ENCODE measurements around the gene TMCC2.
A peak's percentile ranks its signal among the peaks of the same experiment; 100 is the strongest.
"Not testable (repeated sequence)": the region's sequence is repeated elsewhere in the genome, so short reads cannot be mapped to it uniquely, and the experiment has no call there.

Gene TMCC2, protein sequence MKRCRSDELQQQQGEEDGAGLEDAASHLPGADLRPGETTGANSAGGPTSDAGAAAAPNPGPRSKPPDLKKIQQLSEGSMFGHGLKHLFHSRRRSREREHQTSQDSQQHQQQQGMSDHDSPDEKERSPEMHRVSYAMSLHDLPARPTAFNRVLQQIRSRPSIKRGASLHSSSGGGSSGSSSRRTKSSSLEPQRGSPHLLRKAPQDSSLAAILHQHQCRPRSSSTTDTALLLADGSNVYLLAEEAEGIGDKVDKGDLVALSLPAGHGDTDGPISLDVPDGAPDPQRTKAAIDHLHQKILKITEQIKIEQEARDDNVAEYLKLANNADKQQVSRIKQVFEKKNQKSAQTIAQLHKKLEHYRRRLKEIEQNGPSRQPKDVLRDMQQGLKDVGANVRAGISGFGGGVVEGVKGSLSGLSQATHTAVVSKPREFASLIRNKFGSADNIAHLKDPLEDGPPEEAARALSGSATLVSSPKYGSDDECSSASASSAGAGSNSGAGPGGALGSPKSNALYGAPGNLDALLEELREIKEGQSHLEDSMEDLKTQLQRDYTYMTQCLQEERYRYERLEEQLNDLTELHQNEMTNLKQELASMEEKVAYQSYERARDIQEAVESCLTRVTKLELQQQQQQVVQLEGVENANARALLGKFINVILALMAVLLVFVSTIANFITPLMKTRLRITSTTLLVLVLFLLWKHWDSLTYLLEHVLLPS

DNA sequence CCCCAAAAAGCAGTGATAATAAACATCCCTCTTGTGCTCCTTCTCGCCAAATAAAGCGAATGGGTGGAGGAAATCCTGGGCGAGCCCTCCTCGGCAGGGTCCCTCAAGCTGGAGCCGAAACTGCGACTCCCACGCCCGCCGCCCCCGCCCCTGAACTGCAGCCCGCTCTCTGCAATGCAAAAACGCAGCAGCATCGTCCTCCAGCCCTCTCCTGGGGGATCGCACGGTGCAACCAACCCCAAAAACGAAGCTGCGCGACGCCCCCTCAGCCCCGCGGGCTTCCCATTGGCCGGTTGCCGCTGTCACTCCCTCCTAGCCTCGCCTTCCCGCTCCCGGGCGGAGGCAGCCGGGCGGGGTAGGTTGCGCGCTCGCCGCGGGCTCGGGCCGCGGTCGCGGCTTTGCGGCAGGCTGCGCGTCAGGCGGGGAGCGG is at the start of gene TMCC2:
TSS of gene TMCC2 (plus strand) at position 363 of the 430 bp plus-strand sequence. CDS start 619 bp downstream, outside the sequence.
- peak; percentile 57 to 70 for DNase-seq (ENCODE audit: low read depth in 2 of 2)

DNA sequence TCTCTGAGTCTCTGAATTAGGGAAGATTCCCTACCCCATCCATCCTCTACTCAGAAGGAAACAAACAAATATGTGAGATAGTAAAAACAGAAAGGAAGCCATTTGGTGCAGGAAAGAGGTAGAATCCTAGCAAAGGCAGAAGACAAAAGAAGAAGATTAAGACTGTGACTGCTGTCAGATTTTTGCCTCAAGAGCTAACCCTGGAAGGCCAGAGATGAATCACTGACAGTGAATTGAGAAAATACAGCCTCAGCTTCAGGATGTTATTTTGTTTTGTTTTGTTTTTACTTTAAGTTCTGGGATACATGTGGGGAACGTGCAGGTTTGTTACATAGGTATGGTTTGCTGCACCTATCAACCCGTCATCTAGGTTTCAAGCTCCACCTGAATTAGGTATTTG is 47.9 kb upstream of the TMCC2 start:
- no peak for DNase-seq (ENCODE audit: low read depth in 2 of 2)

DNA sequence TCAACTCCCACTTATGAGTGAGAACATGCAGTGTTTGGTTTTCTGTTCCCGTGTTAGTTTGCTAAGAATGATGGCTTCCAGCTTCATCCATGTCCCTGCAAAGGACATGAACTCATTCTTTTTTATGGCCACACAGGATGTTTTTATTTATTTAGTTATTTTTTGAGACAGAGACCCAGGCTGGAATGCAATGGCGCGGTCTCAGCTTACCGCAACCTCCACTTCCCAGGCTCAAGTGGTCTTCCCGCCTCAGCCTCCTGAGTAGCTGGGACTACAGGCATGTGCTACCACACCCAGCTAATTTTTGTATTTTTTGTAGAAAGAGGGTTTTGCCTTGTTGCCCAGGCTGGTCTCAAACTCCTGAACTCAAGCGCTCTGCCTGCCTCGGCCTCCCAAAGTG is 47.4 kb upstream of the TMCC2 start:
- not testable (repeated sequence) for DNase-seq (ENCODE audit: low read depth in 2 of 2)

DNA sequence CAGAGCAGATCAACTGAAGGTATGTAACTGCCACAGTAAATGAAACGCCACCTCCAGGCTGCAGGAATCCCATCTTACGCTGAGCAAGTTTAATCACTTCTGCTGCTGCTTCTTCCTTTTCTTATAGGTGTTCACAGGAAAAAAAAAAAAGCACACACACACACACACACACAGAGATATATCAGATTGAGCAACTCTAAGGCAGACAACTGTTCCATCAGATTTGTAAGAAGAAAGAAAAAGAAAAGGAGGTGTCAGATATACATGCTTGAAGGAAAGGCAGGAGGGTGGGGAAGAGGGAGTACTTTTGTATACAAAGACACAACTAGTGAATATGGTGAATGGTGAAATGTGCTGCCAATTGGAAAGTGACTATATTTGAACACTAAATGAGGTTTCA is 44.8 kb upstream of the TMCC2 start:
- DNase-seq (ENCODE audit: low read depth in 2 of 2) = no peak

DNA sequence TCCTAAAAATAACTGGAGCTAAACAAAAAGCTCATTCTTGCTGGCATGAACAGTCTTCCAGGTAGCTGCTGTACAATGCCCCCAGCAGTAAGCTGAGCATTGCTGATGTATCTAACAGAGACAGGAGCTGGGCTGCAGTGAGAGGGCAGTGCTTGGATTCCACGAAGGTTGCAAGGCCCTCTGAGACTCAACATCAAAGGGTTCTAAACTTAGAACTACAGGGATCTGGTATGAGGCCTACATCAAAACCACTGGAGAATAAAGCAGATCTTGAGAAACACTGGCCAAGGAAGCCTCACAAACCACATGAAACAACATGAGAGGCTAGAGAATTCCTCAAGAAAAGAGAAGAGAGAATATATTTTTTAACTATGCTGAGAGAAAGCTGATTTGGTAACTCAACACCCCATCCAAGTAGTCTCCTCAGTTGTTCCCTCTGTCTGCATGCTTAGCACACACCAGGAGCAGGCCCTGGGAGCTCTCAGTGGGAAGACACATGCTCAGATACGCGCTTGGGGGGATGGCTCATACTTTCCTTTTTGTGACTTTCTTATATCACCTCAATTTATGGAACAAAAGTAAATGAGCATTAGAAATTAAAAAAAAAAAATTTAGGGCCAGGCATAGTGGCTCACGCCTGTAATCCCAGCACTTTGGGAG is 43.9 kb upstream of the TMCC2 start:
- DNase-seq (ENCODE audit: low read depth in 2 of 2) = no peak

DNA sequence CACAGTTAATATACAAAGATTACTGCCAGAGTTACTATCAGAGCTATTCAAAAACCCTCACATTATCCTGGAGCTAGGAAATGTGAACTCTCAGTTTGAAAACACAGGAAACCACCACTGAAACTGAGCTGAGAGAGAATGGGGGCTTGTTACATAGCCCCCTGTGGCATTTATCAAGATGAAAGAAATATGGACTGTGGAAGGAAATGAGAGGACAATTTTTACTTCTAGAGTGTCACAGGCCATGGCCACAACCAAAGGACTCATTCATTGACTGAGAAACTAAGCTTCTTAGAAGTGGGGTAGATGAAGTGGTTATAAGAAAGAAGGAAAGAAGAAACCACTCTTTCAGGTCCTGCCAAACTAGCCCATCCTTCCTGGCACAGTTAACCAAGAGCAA is 41.6 kb upstream of the TMCC2 start:
- no peak for DNase-seq (ENCODE audit: low read depth in 2 of 2)

DNA sequence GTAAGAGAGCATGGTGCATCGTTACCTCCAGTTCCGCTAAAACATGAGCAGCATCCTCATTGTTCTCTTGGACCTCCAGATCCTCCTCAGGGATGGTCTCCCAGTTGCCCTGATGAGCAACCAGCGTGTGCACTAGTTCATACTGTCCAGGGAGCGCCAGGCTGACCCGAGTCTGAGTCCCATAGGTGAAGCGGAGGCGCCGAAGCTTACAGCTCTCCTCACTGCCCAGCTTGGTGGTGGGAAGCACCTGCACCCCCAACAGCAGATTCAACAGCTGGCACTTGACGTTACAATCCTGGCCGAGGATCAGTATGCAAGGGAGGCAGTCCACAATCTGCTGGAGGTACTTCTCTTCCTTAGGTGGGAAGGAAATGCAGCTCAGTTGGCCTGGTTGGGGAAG is 40.3 kb upstream of the TMCC2 start:
- no peak for DNase-seq (ENCODE audit: low read depth in 2 of 2)

DNA sequence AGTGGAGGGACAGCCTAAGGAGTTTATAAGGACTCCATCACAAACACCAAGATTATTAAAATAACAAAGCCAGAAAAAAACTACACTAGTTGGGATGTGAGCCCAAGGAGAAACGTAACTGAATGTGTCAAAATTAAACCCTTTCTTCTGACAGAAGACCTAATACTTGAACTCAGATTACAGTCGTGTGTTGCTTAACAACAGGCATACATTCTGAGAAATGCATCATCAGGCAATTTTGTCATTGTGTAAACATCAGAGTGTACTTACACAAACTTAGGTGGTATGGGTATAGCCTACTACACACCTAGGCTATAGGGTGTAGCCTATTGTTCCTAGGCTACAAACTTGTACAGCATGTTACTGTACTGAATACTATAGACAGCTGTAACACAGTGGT is 39.6 kb upstream of the TMCC2 start:
- no peak for DNase-seq (ENCODE audit: low read depth in 2 of 2)

DNA sequence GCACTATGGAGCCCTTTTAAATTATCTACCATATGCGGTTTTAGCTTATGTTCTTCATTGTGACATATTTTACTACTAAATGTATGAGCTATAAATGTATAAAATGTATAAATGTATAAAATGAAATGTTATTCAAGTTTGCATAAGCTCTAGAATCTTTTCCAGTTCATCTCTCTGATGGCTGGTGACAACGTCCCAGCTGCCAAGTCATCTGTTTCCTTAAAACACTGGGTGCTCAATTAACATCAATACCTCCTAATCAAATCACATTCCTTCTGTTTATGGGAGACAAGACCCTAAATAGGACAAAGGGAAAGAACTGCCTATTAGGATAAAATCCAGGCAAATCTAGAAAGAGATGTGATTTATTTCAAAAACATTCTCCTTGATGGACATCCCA is 39.1 kb upstream of the TMCC2 start:
- no peak for DNase-seq (ENCODE audit: low read depth in 2 of 2)

DNA sequence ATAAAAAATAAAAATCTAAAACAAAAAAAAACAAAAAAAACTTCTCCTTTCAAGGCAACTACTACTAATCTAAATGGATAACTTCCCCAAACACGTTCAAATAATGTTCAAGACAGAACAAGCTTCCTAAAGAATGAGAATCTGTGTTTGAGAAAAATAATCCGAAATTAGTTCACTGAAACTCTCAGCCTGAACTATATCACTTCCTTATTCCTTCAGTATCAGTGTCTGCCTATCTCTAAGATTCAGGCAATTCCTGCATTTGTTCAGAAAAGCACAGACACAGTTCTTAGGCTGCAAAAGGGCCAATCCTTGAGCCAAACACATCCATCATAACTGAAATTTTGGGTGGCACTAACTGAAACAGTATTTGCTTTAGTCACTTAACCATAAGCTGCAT is 38.6 kb upstream of the TMCC2 start:
- no peak for DNase-seq (ENCODE audit: low read depth in 2 of 2)

DNA sequence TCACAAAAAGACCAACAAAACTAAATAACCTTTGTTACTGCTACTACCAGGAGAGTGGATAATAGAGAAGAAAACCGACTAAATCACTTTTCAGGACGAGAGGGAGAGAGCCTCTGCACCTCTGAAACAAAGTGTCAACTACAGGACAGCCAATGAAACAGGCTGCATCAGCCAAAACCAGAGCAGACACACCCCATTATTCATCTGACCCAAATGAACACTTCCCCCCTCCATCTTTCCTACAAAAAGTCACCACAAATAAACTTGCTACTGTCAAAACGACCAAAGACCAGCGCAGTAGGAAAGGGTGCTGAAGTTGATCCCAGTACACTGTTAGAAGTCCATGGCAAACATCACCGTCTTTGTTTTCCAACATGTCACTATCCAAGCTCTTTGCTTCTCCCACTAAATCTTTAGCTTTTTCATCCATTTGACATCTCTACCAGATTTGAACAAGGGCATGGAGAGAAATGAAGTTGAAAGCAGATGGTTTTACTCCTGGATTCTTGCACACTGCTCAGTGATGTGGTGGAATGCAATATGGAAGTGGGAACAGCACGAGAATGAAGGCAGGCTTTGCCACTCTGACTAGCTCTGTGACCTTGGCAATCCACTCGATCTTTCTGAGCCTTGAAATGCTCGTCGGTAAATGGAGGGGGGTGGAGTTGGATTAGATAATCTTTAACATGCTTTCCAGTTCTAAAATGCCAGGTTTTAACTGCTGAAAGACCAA is 36.7 kb upstream of the TMCC2 start:
- no peak for DNase-seq (ENCODE audit: low read depth in 2 of 2)

DNA sequence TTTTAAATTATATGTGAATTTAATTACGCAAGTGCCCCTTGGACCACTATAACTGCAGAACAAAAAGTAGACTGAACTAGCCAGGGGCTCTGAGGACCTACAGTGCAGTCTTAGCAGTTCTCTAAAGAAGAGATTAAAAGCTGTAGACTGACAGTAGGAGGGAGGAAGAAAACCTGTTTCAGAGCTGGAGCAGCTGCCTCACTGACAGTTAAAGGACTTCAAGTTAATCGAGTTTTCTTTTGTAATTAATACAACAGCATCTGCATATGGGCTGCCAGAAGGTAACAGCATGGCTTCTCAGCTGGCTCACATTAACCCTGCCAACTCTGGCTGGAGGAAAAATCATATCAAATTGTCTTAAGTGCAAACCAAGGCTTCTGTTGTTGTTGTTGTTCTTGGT is 36.1 kb upstream of the TMCC2 start:
- no peak for DNase-seq (ENCODE audit: low read depth in 2 of 2)

DNA sequence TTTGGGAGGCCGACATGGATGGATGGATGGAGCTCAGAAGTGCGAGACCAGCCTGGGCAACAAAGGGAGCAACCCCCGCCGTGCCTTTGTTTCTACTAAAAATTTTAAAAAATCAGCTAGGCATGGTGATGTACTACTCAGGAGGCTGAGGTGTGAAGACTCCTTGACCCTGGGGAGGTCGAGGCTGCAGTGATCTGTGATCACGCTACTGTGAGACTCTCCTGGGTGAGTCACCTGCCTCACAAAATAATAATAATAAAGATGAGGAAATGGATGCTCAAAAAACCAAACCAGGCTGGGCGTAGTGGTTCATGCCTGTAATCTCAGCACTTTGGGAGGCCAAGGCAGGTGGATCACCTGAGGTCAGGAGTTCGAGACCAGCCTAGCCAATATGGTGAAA is 35.5 kb upstream of the TMCC2 start:
- DNase-seq (ENCODE audit: low read depth in 2 of 2) = no peak

DNA sequence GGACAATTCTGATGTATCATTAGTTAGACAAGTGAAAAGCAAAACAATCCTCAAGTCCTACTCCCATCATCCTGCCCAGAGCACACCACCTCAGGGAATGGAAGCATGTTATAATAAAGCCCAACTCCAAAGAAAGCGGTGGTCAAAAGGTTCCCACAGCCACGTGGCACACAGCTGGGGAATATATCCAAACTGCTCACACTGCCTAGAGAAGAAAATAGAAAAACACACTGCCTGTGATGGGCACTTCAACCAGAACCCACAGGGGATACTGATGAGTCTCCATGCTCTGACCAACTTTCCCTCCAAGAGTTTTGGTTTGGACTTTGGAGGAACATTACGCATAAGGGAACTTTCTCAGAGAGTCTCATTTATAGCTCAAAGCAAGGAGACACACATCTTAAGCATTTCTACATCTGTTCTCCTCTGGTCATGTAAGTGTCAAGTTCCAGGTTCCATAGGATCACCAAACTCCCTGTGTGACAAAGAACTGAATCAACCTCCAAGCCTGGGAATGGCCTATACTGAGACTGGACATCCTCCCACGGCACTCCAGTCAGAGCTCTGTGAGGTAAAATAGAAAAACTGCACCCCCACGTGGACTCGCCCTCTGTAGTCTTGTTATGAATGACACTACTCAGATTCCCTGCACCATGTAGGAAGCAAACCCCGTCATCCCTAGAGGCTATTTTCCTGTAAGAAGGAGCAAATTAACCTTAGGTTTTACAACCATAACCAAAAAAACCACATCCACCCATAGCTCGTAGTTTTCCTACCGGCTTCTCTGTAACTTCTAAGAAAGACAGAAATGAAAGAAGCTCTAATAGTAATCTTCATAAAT is 28.4 kb upstream of the TMCC2 start:
- DNase-seq (ENCODE audit: low read depth in 2 of 2) = no peak

DNA sequence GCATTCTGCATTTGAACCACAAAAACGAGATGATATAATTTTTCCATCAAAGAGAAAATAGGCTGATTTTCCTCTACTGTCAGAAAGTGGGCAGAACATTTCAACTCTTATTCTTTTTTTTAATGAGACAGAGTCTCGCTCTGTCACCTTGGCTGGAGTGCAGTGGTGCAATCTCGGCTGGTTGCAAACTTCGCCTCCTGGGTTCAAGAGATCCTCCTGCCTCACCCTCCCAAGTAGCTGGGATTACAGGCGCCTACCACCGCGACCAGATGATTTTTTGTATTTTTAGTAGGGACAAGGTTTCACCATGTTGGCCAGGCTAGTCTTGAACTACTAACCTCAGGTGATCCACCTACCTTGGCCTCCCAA is 27.8 kb upstream of the TMCC2 start:
- no peak for DNase-seq (ENCODE audit: low read depth in 2 of 2)

DNA sequence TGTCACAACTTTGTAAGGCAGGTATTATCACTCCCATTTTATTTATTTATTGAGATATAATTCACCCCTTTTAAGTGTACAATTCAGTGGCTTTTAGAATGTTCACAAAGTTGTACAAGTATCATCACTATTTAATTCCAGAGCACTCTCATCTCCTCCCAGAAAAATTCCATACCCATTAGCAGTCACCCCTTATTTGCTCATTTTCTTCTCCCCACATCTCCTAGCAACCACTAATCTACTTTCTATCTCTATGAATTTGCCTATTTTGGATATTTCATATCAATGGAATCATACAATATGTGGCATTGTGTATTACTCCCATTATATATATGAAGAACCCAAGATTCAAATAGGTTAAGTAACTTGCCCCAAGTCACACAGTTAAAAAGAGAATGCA is 23.2 kb upstream of the TMCC2 start:
- DNase-seq (ENCODE audit: low read depth in 2 of 2) = no peak

DNA sequence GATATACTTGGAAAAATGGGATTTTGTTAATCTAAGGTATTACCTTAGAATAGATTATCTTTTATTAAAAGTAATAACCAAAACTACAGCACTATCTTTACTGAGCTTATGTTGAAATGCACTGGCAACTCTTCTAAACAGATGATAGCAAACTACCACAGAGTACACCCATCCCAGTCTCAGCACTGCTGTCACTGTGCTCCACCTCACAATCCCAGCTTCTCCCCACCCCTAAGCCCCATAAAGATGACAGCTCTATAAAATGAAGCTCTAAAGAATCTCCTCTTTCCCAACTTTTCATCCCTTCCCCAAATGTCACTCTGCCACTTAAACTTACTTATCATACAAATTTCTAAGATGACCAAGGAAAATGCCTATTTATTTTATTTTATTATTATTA is 22.7 kb upstream of the TMCC2 start:
- no peak for DNase-seq (ENCODE audit: low read depth in 2 of 2)

DNA sequence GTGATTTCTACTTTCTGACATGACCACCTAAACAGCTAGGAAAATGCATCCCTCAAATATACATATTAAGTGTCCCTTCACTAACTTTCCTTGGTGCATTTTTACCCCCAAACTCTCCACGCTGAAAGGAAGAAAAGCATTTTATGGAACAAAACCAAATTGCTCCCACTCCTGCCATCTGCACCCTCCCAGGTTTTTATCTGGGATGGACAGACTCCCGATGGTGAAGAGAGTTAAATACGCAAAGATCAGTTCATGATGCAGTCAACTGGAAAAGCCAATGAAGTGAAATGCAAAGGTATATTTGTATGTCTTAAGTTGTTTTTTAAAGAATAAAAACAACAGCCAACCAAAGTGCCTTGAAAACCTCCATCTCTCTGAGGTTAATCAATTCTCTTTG is 18.9 kb upstream of the TMCC2 start:
- DNase-seq (ENCODE audit: low read depth in 2 of 2) = no peak

DNA sequence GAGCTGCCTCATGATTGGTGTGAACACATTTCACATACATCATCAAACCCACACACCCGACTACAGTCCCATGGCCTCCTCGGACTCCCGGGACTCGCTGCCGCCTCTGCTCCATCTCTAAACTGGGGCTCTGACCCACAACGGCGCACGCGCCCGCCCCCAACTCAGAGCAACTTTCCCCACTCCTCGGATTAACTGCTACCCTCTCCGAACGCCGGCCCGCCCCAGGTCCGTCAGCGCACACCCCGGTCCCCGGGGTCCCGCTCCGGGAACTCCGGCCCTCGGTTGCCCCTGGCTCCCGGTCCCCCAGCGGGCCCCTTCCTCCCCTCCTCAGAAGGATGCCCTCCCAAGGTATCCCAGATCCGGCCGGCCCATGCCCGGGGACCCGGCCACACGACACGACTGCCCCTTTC is 17.0 kb upstream of the TMCC2 start:
- no peak for DNase-seq (ENCODE audit: low read depth in 2 of 2)

DNA sequence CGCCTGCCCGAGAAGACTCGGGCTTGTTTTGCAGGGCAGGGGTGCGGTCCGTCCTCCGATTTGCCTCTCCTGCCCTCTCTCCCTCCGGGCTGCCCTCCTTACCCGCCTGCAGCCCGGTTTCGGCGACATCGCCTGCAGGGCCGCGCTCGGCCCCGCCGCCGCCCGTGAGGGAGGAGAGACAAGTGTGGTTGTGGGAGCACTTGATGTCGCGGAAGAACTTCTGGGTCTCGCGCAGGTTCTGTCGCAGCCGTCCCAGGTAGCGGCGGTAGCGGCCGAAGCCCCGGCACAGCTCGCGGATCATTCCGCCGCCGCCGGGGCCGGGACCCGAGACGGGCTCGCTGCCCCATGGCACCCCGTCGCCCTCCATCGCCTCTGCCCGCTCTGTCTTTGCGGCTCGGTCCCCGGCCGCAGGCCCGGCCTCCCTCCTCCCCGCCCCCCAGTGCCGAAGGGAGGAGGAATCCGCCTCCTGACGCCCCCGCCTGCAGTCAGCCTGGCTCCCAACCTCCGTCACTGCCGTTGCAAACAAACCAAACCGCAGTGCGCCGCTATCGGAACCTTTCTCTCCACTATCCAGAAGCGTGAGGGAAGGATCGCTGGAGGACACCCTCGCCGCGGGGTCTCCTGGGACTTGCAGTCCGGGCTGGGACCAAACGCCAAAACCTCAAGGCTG is 16.4 kb upstream of the TMCC2 start, which contains the start of gene DSTYK:
TSS of gene DSTYK (minus strand) at position 534 of the 670 bp plus-strand sequence. CDS start at position 367, 167 bp downstream.
- peak; percentile 78 to 80 for DNase-seq (ENCODE audit: low read depth in 2 of 2)

Data from stimulated activated CD8-positive, alpha-beta memory T cell treated with anti-CD3 and anti-CD28 coated beads, Interleukin-7, amount 100 ng/mL, for 1 hour (primary cell).